WI38 (cell line): ENCODE data around the gene LRRC72.
"Not testable (repeated sequence)": the region's sequence is repeated elsewhere in the genome, so short reads cannot be mapped to it uniquely, and the experiment has no call there.

Experiments
- H3K4me3 ChIP-seq: 2 replicates; pipeline ENCODE4 v1.5.1; 2011; ENCODE audit warnings: low read depth, mild to moderate bottlenecking, control low read depth, low read length
- CTCF ChIP-seq: IDR thresholded peaks from 2 replicates; pipeline ENCODE4 v1.5.1; 2012; ENCODE audit warnings: low read depth, mild to moderate bottlenecking, control low read depth, low read length

LRRC72 gene

DNA sequence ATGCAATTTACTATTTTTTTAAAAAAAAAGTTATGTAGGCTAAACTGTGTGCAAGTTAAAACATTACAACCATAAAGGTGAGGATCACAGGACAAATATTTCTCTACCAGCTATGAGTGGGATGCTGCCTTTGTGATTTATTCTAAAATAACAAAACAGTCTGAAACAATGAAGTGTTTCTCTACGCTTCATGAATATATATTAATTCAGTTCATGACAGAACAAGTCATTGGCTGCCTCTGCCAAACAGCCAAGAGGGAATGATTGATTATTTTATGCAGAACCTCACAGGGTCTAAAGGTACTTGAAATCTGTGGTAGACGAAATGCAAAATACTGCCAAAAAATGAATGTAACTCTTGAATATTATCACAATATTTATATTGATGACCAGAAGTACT, 32.1 kb upstream of the LRRC72 start:
- no peak for TF ChIP-seq CTCF

GRCh38 chr7:16494955-16495719, 31.5 kb upstream of the LRRC72 start:
- no peak for TF ChIP-seq CTCF
- H3K4me3 ChIP-seq: no peak overlapping the region

More for the DNA sequence above, 32.1 kb upstream of the LRRC72 start:
- H3K4me3 ChIP-seq: no peak overlapping the region

DNA sequence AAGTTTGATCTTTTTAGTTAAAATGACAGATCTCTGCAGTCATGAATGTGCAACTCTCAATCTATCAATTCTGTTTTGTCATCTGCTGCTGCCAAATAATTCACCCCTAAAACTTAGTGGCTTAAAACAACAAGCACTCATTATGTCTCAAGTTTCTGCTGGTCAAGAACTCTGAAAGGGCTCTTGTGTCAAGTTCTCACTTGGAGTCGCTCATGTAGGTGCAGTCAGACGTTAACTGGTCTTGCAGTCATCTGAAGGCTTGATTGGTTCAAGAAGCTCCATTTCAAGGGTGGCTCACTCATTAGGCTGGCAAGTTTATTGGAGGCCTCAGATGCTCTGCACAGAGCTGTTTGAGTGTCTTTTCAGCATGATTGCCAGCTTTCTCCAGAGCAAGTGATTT, 28.5 kb upstream of the LRRC72 start:
- TF ChIP-seq CTCF: no peak
- H3K4me3 ChIP-seq: no peak overlapping the region

DNA sequence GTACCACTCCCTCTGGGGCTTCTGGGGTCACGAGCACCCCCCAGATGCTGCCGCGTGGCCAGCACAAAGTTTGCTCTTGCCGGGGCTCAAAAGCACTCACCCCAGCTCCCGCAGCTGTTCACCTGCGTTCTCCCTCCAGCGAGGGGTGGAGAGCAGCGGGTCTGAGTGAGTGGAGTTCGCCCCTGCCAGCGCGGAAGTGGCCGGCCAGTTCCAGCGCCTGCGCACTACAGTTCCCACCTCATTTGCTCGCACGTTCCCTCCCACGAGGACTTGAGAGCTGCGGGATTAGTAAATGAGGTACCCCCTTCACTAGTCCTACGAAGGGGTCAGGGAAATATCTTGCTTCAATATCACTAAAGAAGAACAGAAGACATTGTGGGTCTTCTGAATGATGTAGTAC, 24.3 kb upstream of the LRRC72 start:
- TF ChIP-seq CTCF: no peak
- H3K4me3 ChIP-seq: no peak overlapping the region

GRCh38 chr7:16504019-16504418, 22.6 kb upstream of the LRRC72 start:
- TF ChIP-seq CTCF: no peak
- H3K4me3 ChIP-seq: no peak overlapping the region

DNA sequence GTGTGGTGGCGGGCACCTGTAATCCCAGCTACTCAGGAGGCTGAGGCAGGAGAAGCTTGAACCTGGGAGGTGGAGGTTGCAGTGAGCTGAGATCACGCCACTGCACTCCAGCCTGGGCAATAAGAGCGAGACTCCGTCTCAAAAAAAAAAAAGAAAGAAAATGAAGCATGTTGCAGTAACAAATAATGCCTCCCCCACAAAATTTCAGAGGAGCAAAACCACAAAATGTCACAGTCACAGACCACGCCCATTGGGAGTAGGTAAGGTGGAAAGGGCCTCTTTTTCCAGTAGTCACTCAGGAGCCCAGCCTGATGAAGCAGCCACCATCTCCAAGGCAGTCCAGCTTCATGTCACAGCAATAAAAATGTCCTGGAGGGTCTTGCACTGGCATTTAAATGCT, 20.2 kb upstream of the LRRC72 start:
- H3K4me3 ChIP-seq: not testable (repeated sequence)

- H3K4me3 ChIP-seq: no peak overlapping the region
These were observed 16.8 kb upstream of the LRRC72 start for GRCh38 chr7:16509829-16510228.

More at GRCh38 chr7:16509829-16510228, 16.8 kb upstream of the LRRC72 start:
- TF ChIP-seq CTCF: no peak
